HUES6 (cell line): ENCODE data around the gene NFKBIE.

Source experiments
- H3K27ac ChIP-seq: 2 replicates; pipeline ENCODE4 v1.7.0; 2013; ENCODE audit warnings: low read depth, mild to moderate bottlenecking, low read length, inconsistent platforms
- H3K27me3 ChIP-seq: 2 replicates; pipeline ENCODE4 v1.6.1; 2013; ENCODE audit warnings: low read length; ENCODE audit not compliant: control insufficient read depth, insufficient read depth
- H3K36me3 ChIP-seq: 2 replicates; pipeline ENCODE4 v1.6.1; 2013; ENCODE audit warnings: low read length; ENCODE audit not compliant: control insufficient read depth, insufficient read depth
- H3K4me1 ChIP-seq: 2 replicates; pipeline ENCODE4 v1.6.1; 2013; ENCODE audit warnings: low read length; ENCODE audit not compliant: control insufficient read depth, insufficient read depth
- H3K4me3 ChIP-seq: 2 replicates; pipeline ENCODE4 v1.5.1; 2013; ENCODE audit warnings: low read depth, low read length
- H3K9ac ChIP-seq: one replicate; pipeline ENCODE4 v1.6.1; 2013; ENCODE audit warnings: mild to moderate bottlenecking, low read length
- H3K9me3 ChIP-seq: 2 replicates; pipeline ENCODE4 v1.6.1; 2013; ENCODE audit warnings: low read depth, low read length; ENCODE audit not compliant: control insufficient read depth, insufficient read depth

NFKBIE gene

DNA sequence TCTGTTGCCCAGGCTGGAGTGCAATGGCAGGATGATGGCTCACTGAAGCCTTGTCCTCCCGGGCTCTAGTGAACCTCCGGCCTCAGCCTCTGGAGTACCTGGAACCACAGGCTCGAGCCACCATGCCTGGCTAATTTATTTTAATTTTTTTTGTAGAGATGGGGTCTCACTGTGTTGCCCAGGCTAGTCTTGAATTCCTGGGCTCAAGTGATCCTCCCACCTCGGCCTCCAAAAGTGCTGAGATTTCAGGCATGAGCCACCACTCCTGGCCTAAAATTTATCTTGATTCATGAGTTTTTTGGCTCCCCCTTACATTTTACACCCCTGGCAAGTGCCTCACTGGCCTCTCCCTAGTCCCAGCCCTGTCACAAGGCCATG lies 44.4 kb downstream of the NFKBIE start:
- H3K27me3 ChIP-seq, result no peaks in the 10 kb centered on the region
- no peaks in the 10 kb centered on the region for H3K36me3 ChIP-seq
- H3K9ac ChIP-seq, result no peak overlapping the region
- no peak overlapping the region for H3K4me3 ChIP-seq
- H3K9me3 ChIP-seq, result no peaks in the 10 kb centered on the region
- H3K4me1 ChIP-seq, result peaks cover 69% of the 10 kb centered on the region
- no peak overlapping the region for H3K27ac ChIP-seq

GRCh38 chr6:44219815-44220784 lies 45.3 kb downstream of the NFKBIE start:
- H3K27ac ChIP-seq, result no peak overlapping the region
- no peaks in the 10 kb centered on the region for H3K9me3 ChIP-seq
- H3K9ac ChIP-seq, result no peak overlapping the region
- H3K4me1 ChIP-seq, result peaks cover 63% of the 10 kb centered on the region
- H3K27me3 ChIP-seq, result no peaks in the 10 kb centered on the region
- no peaks in the 10 kb centered on the region for H3K36me3 ChIP-seq
- H3K4me3 ChIP-seq, result peak overlapping the region; percentile 42

DNA sequence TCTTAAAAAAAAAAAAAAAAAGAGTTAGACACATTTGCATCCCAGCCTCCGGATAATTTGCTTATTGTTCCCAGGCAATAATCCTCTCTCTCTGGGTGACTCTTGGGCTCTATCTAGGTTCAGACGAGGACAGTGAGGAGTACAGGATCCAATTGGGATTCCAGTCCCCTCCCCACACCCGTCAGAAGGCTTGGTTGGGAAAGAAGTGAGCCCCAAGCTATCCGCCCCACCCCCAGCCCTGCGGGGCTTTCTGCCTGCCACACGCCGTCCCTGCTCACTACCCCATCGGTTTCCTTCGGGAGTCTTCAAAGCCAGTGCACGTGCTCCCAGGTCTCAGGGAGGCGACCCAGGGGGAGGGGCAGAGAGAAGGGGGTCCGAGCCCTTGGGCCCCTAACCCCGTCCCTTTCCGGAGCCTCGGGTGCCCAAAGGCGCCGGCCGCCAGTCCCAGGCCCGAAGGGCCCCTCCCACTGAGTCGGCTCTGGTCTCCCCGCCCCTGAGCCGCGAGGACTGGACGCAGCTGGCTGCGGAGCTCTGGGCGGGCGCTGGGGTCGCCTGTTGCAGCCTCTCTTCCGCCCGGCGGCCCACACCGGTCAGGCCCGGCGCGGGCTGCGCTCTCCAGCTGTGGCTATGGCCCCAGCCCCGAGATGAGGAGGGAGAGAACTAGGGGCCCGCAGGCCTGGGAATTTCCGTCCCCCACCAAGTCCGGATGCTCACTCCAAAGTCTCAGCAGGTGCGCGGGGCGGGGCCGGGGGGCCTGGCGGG lies 46.1 kb downstream of the NFKBIE start:
- Histone ChIP-seq H3K4me3 (peak overlapping the region; percentile 64), H3K27ac (peak overlapping the region; percentile 93), H3K4me1 (peaks cover 55% of the 10 kb centered on the region), H3K27me3 (no peaks in the 10 kb centered on the region), H3K9me3 (no peaks in the 10 kb centered on the region), H3K9ac (peak overlapping the region; percentile 86), H3K36me3 (no peaks in the 10 kb centered on the region)

- Histone ChIP-seq H3K4me3 (peak overlapping the region; percentile 64; the same call in 1 of the 2 replicates), H3K27ac (peak overlapping the region; percentile 93; the same call in 1 of the 2 replicates), H3K4me1 (peaks cover 46% of the 10 kb centered on the region), H3K27me3 (no peaks in the 10 kb centered on the region), H3K9ac (peak overlapping the region; percentile 86), H3K9me3 (no peaks in the 10 kb centered on the region), H3K36me3 (no peaks in the 10 kb centered on the region)
Observed at GRCh38 chr6:44217332-44218143, 47.8 kb downstream of the NFKBIE start.

DNA sequence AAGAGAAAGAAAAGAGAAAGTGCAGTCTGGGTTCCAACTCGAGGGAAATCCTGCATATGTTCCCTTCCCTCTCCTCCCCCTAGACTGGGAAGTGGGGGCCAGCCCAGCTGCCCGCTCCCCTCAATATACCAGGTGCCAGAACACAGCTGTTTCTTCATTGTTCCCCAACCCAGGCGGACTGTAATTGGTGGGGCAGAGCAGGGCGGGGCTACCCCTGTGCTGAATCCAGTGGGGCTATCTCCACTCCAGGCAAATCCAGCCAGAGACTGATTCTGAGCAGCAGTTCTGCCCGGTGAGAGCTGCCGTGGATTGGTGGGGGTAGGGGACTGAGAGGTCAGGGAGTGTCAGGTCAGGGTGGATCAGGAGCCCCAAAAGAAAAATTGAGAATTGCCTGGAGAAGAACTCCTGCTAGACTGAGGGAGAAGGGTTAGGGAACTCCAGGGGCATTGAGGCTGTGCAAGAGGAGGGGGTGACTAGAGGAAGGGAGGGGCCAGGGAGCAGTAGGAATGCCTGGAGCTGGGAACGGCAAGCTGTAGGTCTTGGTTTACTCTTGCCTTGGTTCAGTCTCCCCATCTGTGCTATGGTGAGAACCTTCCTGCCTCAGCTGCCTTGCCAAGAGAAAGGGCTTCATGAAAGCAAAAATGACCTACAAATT lies 48.5 kb downstream of the NFKBIE start, which contains the start of gene MYMX:
Gene MYMX, plus strand, starts transcription at position 250 of the 655 bp plus-strand sequence. CDS start 546 bp downstream, outside the sequence.
- peak within 1 kb of the TSS; percentile 86 for H3K9ac ChIP-seq

GRCh38 chr6:44214307-44214706 lies 51.0 kb downstream of the NFKBIE start:
- Histone ChIP-seq H3K36me3 (no peaks in the 10 kb centered on the region), H3K27me3 (no peaks in the 10 kb centered on the region), H3K27ac (no peak overlapping the region), H3K9ac (no peak overlapping the region), H3K4me3 (no peak overlapping the region), H3K4me1 (peaks cover 28% of the 10 kb centered on the region), H3K9me3 (no peaks in the 10 kb centered on the region)

More for the DNA sequence above, 48.5 kb downstream of the NFKBIE start, which contains the start of gene MYMX:
- Histone ChIP-seq H3K4me3 (peak within 1 kb of the TSS; percentile 64; the same call in 1 of the 2 replicates), H3K27ac (no peak within 1 kb of the TSS), H3K4me1 (peaks cover 40% of the 10 kb centered on the region), H3K36me3 (no peaks in the 10 kb centered on the region), H3K27me3 (no peaks in the 10 kb centered on the region), H3K9me3 (no peaks in the 10 kb centered on the region)

DNA sequence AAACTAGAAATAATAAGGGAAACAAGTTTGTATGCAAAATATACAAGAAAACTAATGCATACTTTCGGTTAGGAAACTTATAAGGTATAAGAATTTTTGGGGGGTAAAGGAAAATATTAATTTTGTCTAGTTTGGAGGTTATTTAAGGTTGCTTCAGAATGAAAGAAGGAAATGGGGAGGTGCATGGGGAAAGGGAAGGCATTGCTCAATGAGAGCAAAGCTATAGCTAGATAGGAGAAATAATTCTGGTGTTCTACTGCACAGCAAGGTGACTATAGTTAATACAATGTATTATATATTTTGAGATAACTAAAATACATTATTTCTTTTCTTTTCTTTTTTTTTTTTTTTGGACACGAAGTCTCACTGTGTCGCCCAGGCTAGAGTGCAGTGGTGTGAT lies 54.1 kb downstream of the NFKBIE start:
- Histone ChIP-seq H3K4me1 (peaks cover 14% of the 10 kb centered on the region), H3K27me3 (no peaks in the 10 kb centered on the region), H3K9ac (no peak overlapping the region)

More for the DNA sequence above, 54.1 kb downstream of the NFKBIE start:
- Histone ChIP-seq H3K36me3 (no peaks in the 10 kb centered on the region), H3K27ac (no peak overlapping the region), H3K9me3 (no peaks in the 10 kb centered on the region), H3K4me3 (no peak overlapping the region)
